ENCODE data around the gene CRYBA2. TPM values are rescaled to one million over a fixed set of nuclear protein-coding genes. Genes with fewer than 3 reads are reported as not detected.

CRYBA2 gene
- total RNA-seq, 1 donor from 2014 or later, result not detected

DNA sequence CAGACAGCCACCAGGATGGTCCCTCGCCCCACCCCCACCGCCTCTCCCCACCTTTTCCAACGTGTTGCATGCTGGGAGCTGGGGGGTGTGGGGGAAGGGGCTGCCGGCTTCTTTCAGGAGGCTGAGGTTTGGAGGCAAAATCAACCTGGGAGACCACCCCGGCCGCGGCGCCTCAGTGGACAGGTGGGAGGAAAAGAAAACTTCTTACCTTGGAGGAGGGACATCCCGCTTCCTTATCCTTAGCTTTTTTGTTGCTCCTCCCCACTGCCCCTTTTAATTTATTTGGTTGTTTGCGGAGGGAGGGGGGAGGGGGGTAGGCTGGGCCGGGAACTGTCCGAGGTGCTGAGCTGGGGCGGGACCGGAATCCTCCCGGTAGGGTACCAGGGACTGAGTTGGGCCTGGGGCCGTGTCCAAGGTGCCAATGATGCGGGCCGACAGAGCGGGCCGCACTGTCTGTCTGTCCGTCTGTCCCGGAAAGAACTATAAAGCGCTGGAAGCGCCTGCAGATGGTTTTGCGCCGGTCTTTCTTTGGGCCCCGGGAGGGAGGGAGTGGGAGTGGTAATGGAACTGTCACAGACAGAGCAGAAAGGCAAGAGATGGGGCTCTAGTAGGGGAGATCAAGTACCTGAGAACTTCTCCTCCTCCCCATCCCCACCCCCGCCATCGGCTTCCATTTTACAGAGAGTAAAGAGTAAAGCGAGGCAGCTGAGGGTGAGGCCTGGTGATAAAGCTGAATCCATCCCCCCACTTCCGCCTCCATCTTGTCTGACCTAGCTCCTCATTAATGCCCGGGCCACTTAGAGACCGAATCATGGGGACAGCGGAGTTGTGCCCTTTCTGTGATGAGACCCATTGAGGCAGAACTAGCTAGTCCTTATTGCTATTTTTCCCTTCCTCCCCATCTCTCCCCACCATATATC lies 31.3 kb downstream of the CRYBA2 start:
- Histone ChIP-seq H3K4me1 (peaks cover 27% of the 10 kb centered on the region), H3K4me2 (peak overlapping the region; percentile 64), H3K27ac (no peak overlapping the region), H3K4me3 (peak overlapping the region; percentile 27), H3K9me3 (ENCODE audit: low read depth) (no peaks in the 10 kb centered on the region), H3K27me3 (peaks cover 67% of the 10 kb centered on the region), H3K36me3 (no peaks in the 10 kb centered on the region), H2AFZ (replicated peaks) (no peak overlapping the region), H3K9ac (no peak overlapping the region), H3F3A (ENCODE audit: low read depth) (peaks cover 15% of the 10 kb centered on the region), H3K79me2 (ENCODE audit: low read depth) (no peaks in the 10 kb centered on the region), H4K20me1 (ENCODE audit: low read depth) (peaks cover 26% of the 10 kb centered on the region)
- TF ChIP-seq, protein P1, sequence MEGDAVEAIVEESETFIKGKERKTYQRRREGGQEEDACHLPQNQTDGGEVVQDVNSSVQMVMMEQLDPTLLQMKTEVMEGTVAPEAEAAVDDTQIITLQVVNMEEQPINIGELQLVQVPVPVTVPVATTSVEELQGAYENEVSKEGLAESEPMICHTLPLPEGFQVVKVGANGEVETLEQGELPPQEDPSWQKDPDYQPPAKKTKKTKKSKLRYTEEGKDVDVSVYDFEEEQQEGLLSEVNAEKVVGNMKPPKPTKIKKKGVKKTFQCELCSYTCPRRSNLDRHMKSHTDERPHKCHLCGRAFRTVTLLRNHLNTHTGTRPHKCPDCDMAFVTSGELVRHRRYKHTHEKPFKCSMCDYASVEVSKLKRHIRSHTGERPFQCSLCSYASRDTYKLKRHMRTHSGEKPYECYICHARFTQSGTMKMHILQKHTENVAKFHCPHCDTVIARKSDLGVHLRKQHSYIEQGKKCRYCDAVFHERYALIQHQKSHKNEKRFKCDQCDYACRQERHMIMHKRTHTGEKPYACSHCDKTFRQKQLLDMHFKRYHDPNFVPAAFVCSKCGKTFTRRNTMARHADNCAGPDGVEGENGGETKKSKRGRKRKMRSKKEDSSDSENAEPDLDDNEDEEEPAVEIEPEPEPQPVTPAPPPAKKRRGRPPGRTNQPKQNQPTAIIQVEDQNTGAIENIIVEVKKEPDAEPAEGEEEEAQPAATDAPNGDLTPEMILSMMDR (IDR thresholded peaks at IDR 0.05), result no peak
- peak; percentile 31 for TF ChIP-seq EZH2phosphoT487 (IDR thresholded peaks at IDR 0.05)
- Mint-ChIP-seq H3K36me3 (peaks cover 2% of the 10 kb centered on the region), H3K27me3 (ENCODE audit: insufficient read depth, low read depth) (peaks cover 55% of the 10 kb centered on the region), H3K4me3 (peak overlapping the region; percentile 86), H3K4me1 (peaks cover 42% of the 10 kb centered on the region), H3K27ac (no peak overlapping the region), H3K9me3 (no peaks in the 10 kb centered on the region)
- peak; percentile 75 for DNase-seq (ENCODE audit: low spot score)

- no peaks in the 10 kb centered on the region for H3K9me3 Mint-ChIP-seq
- H3K27ac ChIP-seq, result no peak overlapping the region
- peaks cover 51% of the 10 kb centered on the region for H3K27me3 Mint-ChIP-seq (ENCODE audit: insufficient read depth, low read depth)
Observed at GRCh38 chr2:218961229-218961628, 32.0 kb downstream of the CRYBA2 start.

DNA sequence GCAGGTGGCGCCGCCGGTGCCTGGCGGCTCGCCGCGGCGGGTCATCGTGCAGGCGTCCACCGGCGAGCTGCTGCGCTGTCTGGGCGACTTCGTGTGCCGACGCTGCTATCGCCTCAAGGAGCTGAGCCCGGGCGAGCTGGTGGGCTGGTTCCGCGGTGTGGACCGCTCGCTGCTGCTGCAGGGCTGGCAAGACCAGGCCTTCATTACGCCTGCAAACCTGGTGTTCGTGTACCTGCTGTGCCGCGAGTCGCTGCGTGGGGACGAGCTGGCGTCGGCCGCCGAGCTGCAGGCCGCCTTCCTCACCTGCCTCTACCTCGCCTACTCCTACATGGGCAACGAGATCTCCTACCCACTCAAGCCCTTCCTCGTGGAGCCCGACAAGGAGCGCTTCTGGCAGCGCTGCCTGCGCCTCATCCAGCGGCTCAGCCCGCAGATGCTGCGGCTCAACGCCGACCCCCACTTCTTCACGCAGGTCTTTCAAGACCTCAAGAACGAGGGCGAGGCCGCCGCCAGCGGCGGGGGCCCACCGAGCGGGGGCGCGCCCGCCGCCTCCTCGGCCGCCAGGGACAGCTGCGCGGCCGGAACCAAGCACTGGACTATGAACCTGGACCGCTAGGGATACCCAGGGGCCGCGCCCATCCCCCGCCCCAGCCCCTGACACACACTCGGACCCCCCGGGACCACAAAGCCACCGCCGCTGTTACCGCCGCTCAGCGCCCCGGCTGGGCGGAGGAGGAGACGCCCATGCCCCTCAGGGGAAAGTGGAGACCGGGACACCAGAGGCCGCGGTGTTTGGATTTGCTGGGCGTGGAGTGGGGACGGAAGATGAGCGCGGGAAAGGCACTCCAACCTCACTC lies 32.7 kb downstream of the CRYBA2 start:
- peak overlapping the region; percentile 81 for H3K4me3 Mint-ChIP-seq
- peak; percentile 56 for DNase-seq (ENCODE audit: low spot score)
- no peaks in the 10 kb centered on the region for H3K9me3 Mint-ChIP-seq
- TF ChIP-seq EZH2 (IDR thresholded peaks at IDR 0.05) (peak; percentile 96), EZH2phosphoT487 (IDR thresholded peaks at IDR 0.05) (peak; percentile 96)
- TF ChIP-seq, protein P1 (IDR thresholded peaks at IDR 0.05), result no peak
- Histone ChIP-seq H3K9me3 (ENCODE audit: low read depth) (no peaks in the 10 kb centered on the region), H3K4me3 (peak overlapping the region; percentile 64), H3K4me1 (peaks cover 27% of the 10 kb centered on the region), H3K27ac (no peak overlapping the region), H4K20me1 (ENCODE audit: low read depth) (peaks cover 26% of the 10 kb centered on the region), H3K9ac (no peak overlapping the region), H3K36me3 (no peaks in the 10 kb centered on the region), H2AFZ (replicated peaks) (no peak overlapping the region), H3K27me3 (peaks cover 75% of the 10 kb centered on the region), H3K4me2 (peak overlapping the region; percentile 92), H3F3A (ENCODE audit: low read depth) (peaks cover 15% of the 10 kb centered on the region), H3K79me2 (ENCODE audit: low read depth) (no peaks in the 10 kb centered on the region)
- H3K27ac Mint-ChIP-seq, result no peak overlapping the region
- H3K27me3 Mint-ChIP-seq (ENCODE audit: insufficient read depth, low read depth), result peaks cover 53% of the 10 kb centered on the region
- peaks cover 2% of the 10 kb centered on the region for H3K36me3 Mint-ChIP-seq
- H3K4me1 Mint-ChIP-seq, result peaks cover 47% of the 10 kb centered on the region

More at GRCh38 chr2:218961229-218961628, 32.0 kb downstream of the CRYBA2 start:
- Histone ChIP-seq H2AFZ (replicated peaks) (no peak overlapping the region), H3K9me3 (ENCODE audit: low read depth) (no peaks in the 10 kb centered on the region), H3K4me2 (peak overlapping the region; percentile 64), H3K4me1 (peaks cover 27% of the 10 kb centered on the region), H4K20me1 (ENCODE audit: low read depth) (peaks cover 26% of the 10 kb centered on the region), H3K27me3 (peaks cover 68% of the 10 kb centered on the region), H3K36me3 (no peaks in the 10 kb centered on the region), H3K4me3 (peak overlapping the region; percentile 27), H3F3A (ENCODE audit: low read depth) (peaks cover 15% of the 10 kb centered on the region), H3K79me2 (ENCODE audit: low read depth) (no peaks in the 10 kb centered on the region), H3K9ac (no peak overlapping the region)
- TF ChIP-seq, protein P1 (IDR thresholded peaks at IDR 0.05), result no peak
- TF ChIP-seq EZH2 (IDR thresholded peaks at IDR 0.05), result no peak
- TF ChIP-seq EZH2phosphoT487 (IDR thresholded peaks at IDR 0.05), result no peak
- Mint-ChIP-seq H3K27ac (no peak overlapping the region), H3K4me3 (peak overlapping the region; percentile 75), H3K4me1 (peaks cover 44% of the 10 kb centered on the region), H3K36me3 (peaks cover 2% of the 10 kb centered on the region)
- DNase-seq (ENCODE audit: low spot score), result no peak

Data from neural progenitor cell (in vitro differentiated cells).